PC-9 (cell line): Measurements from ENCODE around the gene ING4. TPM values are rescaled to one million over a fixed set of nuclear protein-coding genes. Genes with fewer than 3 reads are reported as not detected.

ENCODE experiments used
- BruUV-seq: library from RNA; stranded (reverse); fragments of 400-500 nt; replicated peaks from 2 replicates; lab custom pipeline; 2021; lab: Mats Ljungman, UMichigan
- CTCF ChIA-PET: fragments of 300-600 bp; sonication (Branson Sonifier 250); formaldehyde crosslinking; loops from one replicate; lab custom pipeline; 2022; ENCODE audit warnings: antibody characterized with exemption; lab: Charles Lee
- POLR2A ChIA-PET: fragments of 300-600 bp; sonication (Branson Sonifier 250); formaldehyde crosslinking; loops from one replicate; lab custom pipeline; 2022; ENCODE audit warnings: antibody characterized with exemption; ENCODE audit not compliant: unreplicated experiment; lab: Charles Lee
- DNase-seq, 2 experiments: peaks; one replicate each; pipeline versions ENCODE4 v3.0.0 to v3.0.0-alpha.2; 2015 to 2022; ENCODE audit warnings: mixed read lengths in 1 of 2
- H2AFZ ChIP-seq: fragments of 200-600 bp; sonication (generic); 2 replicates; pipeline ENCODE4 v1.8.1; 2017; ENCODE audit warnings: antibody characterized with exemption
- H3F3A ChIP-seq: fragments of 200-600 bp; sonication (generic); 2 replicates; pipeline ENCODE4 v1.8.1; 2017; ENCODE audit warnings: antibody characterized with exemption, mild to moderate bottlenecking, low read depth; ENCODE audit not compliant: insufficient read depth
- H3K27ac ChIP-seq: fragments of 200-600 bp; sonication (generic); 2 replicates; pipeline ENCODE4 v1.6.1; 2016; ENCODE audit warnings: mixed run types
- H3K27me3 ChIP-seq: fragments of 200-600 bp; sonication (generic); 2 replicates; pipeline ENCODE4 v1.6.1; 2016; ENCODE audit warnings: low read depth, mixed run types; ENCODE audit not compliant: insufficient read depth
- H3K36me3 ChIP-seq: fragments of 200-600 bp; sonication (generic); 2 replicates; pipeline ENCODE4 v1.6.1; 2016; ENCODE audit warnings: low read depth, mixed run types
- H3K4me1 ChIP-seq: fragments of 200-600 bp; sonication (generic); replicated peaks from 2 replicates; pipeline ENCODE4 v1.6.1; 2016; ENCODE audit warnings: mixed run types; ENCODE audit not compliant: insufficient read depth
- H3K4me2 ChIP-seq: fragments of 200-600 bp; sonication (generic); 2 replicates; pipeline ENCODE4 v1.6.1; 2017; ENCODE audit warnings: mixed run types
- H3K4me3 ChIP-seq: fragments of 200-600 bp; sonication (generic); 2 replicates; pipeline ENCODE4 v1.6.1; 2016; ENCODE audit warnings: mixed run types
- H3K79me2 ChIP-seq: fragments of 200-600 bp; sonication (generic); 2 replicates; pipeline ENCODE4 v1.6.1; 2017; ENCODE audit warnings: low read depth, mixed run types
- H3K9me2 ChIP-seq: fragments of 200-600 bp; sonication (generic); 2 replicates; pipeline ENCODE4 v1.8.1; 2017; ENCODE audit warnings: mild to moderate bottlenecking; ENCODE audit not compliant: insufficient read depth
- H3K9me3 ChIP-seq: fragments of 200-600 bp; sonication (generic); 2 replicates; pipeline ENCODE4 v1.8.1; 2016; ENCODE audit warnings: low read depth; ENCODE audit not compliant: insufficient read depth
- H4K20me1 ChIP-seq: fragments of 200-600 bp; sonication (generic); 2 replicates; pipeline ENCODE4 v1.8.1; 2017; ENCODE audit not compliant: insufficient read depth
- EZH2 ChIP-seq: fragments of 200-600 bp; sonication (generic); IDR thresholded peaks from 2 replicates; pipeline ENCODE4 v1.8.0; 2017; ENCODE audit warnings: antibody characterized with exemption, low read depth
- intact Hi-C: fragments of 100-400 bp; cut with micrococcal nuclease; formaldehyde crosslinking; loops from one replicate; pipeline ENCODE4 v1.10.0; 2022; ENCODE audit not compliant: unreplicated experiment
- total RNA-seq: library from RNA; stranded (reverse); gene quantifications from 2 replicates; pipeline ENCODE4 v1.2.3, GENCODE V29; 2021
- TF ChIP-seq, protein P1 (sequence below): fragments of 200-600 bp; sonication (generic); conservative IDR thresholded peaks from 2 replicates; pipeline ENCODE4 v1.6.1; 2017; ENCODE audit warnings: mixed run types, antibody characterized with exemption, mild to moderate bottlenecking, moderate library complexity

Gene ING4
- total RNA-seq, 1 experiment from 2014 or later, result 88.7 TPM

DNA sequence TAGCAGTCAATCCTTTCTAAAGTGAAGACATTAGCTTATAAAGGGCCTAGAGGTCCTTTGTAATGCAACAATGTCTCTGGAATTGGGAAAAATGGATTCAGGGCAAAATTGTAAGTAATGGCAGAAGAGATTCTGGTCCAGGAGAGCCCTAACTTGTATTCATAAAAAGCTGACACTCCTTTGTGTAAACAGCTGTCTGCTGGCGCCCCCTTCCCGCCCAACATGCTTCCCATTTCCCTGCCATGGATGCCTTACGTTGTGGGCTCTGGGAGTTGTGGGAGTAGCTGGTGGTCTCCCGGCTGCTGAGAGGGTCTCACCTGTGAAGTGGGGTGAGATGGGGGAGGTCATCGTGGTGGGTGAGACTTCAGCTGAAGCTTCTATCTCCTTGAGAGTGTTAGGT, 18.0 kb downstream of the ING4 start:
- ChIA-PET CTCF (no interaction called here), POLR2A (interaction anchor here (0.5 kb wide), 1 partner anchor 262 kb away, joined by 4 read pairs; no protein-coding TSS in a partner anchor)
- H3F3A ChIP-seq, result peaks cover 7% of the 10 kb centered on the region; the same call in 1 of the 2 replicates
- no peaks in the 10 kb centered on the region for H3K79me2 ChIP-seq
- H3K27ac ChIP-seq, result no peak overlapping the region
- no peaks in the 10 kb centered on the region for H3K4me1 ChIP-seq
- intact Hi-C loops, result no loop called here
- H3K9me3 ChIP-seq, result peaks cover 8% of the 10 kb centered on the region; the same call in 1 of the 2 replicates
- H3K36me3 ChIP-seq, result 0 out of 2 replicates have a peak, but pooled peaks cover under 1% of the 10 kb centered on the region
- H3K4me3 ChIP-seq, result no peak overlapping the region
- no peaks in the 10 kb centered on the region for H4K20me1 ChIP-seq
- no peak overlapping the region for H3K4me2 ChIP-seq
- no peaks in the 10 kb centered on the region for H3K9me2 ChIP-seq
- no peak overlapping the region for H2AFZ ChIP-seq
- DNase-seq, result no peak
- TF ChIP-seq, protein P1, sequence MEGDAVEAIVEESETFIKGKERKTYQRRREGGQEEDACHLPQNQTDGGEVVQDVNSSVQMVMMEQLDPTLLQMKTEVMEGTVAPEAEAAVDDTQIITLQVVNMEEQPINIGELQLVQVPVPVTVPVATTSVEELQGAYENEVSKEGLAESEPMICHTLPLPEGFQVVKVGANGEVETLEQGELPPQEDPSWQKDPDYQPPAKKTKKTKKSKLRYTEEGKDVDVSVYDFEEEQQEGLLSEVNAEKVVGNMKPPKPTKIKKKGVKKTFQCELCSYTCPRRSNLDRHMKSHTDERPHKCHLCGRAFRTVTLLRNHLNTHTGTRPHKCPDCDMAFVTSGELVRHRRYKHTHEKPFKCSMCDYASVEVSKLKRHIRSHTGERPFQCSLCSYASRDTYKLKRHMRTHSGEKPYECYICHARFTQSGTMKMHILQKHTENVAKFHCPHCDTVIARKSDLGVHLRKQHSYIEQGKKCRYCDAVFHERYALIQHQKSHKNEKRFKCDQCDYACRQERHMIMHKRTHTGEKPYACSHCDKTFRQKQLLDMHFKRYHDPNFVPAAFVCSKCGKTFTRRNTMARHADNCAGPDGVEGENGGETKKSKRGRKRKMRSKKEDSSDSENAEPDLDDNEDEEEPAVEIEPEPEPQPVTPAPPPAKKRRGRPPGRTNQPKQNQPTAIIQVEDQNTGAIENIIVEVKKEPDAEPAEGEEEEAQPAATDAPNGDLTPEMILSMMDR, result no peak
- no peak for TF ChIP-seq EZH2
- BruUV-seq, result no TSS peak
- no peaks in the 10 kb centered on the region; the same call in 1 of the 2 replicates for H3K27me3 ChIP-seq

DNA sequence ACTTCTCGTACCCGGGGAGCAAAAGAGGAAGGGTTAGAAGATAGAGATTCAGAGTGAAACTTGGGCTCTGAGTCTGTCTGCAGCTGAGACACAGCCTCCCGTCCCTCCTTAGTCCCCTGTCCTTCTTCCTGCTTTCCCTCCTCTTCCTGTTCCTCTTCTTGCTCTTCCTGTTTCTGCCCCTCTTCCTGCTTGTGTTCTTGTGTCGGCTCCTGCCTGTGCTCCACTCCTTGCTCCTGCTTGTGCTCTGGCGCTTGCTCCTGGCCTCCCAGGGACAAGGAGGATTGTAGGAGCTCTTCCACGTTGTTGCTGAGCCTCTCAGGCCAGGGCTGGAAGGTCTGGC, 18.7 kb downstream of the ING4 start:
- no peak overlapping the region for H3K4me2 ChIP-seq
- no peak overlapping the region for H3K27ac ChIP-seq
- no peak overlapping the region for H3K4me3 ChIP-seq
- H3K27me3 ChIP-seq, result no peaks in the 10 kb centered on the region; the same call in 1 of the 2 replicates
- H4K20me1 ChIP-seq, result no peaks in the 10 kb centered on the region
- intact Hi-C loops, result no loop called here
- H3K36me3 ChIP-seq, result no peaks in the 10 kb centered on the region
- DNase-seq, result no peak
- no peaks in the 10 kb centered on the region for H3K4me1 ChIP-seq
- no peaks in the 10 kb centered on the region for H3K9me2 ChIP-seq
- POLR2A ChIA-PET, result no interaction called here
- TF ChIP-seq EZH2, result no peak
- TF ChIP-seq, protein P1, result no peak
- CTCF ChIA-PET, result no interaction called here
- H3K79me2 ChIP-seq, result no peaks in the 10 kb centered on the region
- BruUV-seq, result no TSS peak
- peaks cover 8% of the 10 kb centered on the region; the same call in 1 of the 2 replicates for H3K9me3 ChIP-seq
- peaks cover 7% of the 10 kb centered on the region; the same call in 1 of the 2 replicates for H3F3A ChIP-seq
- no peak overlapping the region for H2AFZ ChIP-seq

DNA sequence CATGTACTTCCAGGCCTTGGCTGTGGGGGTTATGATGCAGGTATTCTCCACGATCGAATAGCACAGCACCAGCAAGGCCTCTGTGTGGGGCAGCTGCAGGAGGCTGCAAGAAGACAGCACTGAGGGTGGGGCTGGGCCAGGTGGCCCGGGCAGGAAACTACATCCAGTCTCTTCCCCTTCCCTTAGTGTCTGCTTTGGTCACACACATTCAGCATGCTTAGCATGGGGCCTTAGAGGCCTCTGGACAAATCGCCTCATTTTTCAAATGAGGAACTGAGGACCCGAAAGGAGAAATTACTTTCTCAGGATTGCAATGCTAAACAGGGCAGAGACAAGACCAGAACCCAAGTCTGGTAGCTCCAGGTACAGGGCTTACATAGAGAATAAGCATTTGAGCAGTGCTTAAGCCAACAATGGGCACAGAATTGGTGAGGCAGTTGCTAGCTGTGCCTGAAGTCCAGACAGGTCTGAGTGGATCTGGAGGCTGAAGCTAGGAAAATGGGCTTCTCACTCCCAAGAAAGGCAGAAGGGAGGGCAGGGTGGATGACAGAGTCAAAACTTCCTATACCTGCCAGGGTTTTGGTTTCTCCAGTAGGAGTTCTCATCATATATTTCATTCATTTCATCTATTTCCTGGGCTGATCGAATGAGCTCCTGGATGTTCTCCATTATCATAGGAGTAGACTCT, 19.2 kb downstream of the ING4 start:
- Histone ChIP-seq H2AFZ (no peak overlapping the region), H3K4me3 (no peak overlapping the region), H3K27ac (no peak overlapping the region), H3F3A (peaks cover 4% of the 10 kb centered on the region; the same call in 1 of the 2 replicates), H3K9me3 (peaks cover 8% of the 10 kb centered on the region; the same call in 1 of the 2 replicates), H3K79me2 (no peaks in the 10 kb centered on the region), H3K36me3 (no peaks in the 10 kb centered on the region), H3K27me3 (no peaks in the 10 kb centered on the region; the same call in 1 of the 2 replicates), H3K9me2 (no peaks in the 10 kb centered on the region), H3K4me1 (no peaks in the 10 kb centered on the region), H3K4me2 (no peak overlapping the region), H4K20me1 (no peaks in the 10 kb centered on the region)
- intact Hi-C loops, result no loop called here
- no peak for DNase-seq
- no TSS peak for BruUV-seq
- CTCF ChIA-PET, result no interaction called here
- POLR2A ChIA-PET, result no interaction called here
- TF ChIP-seq, protein P1, result no peak
- TF ChIP-seq EZH2, result no peak
